ENCODE results near the gene NMNAT3. TPM values are rescaled to one million over a fixed set of nuclear protein-coding genes. Genes with fewer than 3 reads are reported as not detected.

NMNAT3 gene
- total and polyA plus RNA-seq, 2 donors: 7.5 to 11.9 TPM

DNA sequence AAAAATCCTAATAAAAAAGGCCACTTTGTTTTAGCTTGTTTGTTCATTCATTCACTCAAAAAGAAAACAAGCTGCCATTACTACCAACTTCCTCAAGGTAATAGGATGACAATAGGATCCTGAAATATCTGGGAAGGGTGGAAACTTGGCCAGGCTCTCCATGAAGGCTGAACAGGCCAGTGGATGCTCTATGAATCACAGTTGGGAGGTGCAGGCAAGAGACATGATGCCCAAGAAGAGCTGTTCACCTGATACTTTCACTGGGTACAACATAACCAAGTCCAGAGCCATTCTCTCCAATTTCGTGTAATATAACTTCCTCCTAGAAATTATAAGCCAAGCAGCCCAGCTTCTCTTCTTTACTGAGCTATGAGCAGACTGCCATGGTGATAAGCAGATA is 37.3 kb downstream of the NMNAT3 start:
- Histone ChIP-seq H3K4me1 (ENCODE audit: insufficient read depth) (no peaks in the 10 kb centered on the region), H3K4me3 (ENCODE audit: low read depth, low read length) (no peak overlapping the region), H3K27ac (ENCODE audit: low read depth) (no peak overlapping the region), H3K36me3 (ENCODE audit: insufficient read depth) (no peaks in the 10 kb centered on the region)
- no peak for DNase-seq (ENCODE audit: extremely low spot score)
- 69% methylated on average over 1 of the region's 1 CpG for WGBS

DNA sequence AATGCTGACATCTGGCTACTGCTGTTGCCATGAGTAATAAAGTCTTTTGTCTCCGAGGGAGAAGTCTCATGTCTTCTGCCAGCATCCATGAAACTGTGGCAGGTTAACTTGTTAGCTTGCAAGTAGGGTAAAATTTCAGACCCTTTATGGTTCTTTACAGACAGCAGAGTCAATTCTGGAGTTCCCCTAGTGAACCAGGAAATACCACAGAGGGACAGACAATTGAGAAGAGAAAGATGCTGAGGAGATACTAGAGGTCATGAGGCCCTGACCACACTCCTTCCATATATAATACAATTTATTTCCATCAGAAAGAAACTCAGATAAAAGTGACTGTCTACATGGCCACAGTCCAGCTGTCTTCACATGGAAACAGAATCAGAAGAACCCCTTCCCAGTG is 38.1 kb downstream of the NMNAT3 start:
- 67% methylated on average over 1 of the region's 1 CpG for WGBS
- no peaks in the 10 kb centered on the region for H3K36me3 ChIP-seq (ENCODE audit: insufficient read depth)
- no peak overlapping the region for H3K27ac ChIP-seq (ENCODE audit: low read depth)
- H3K4me1 ChIP-seq (ENCODE audit: insufficient read depth): no peaks in the 10 kb centered on the region
- DNase-seq (ENCODE audit: extremely low spot score): no peak
- H3K4me3 ChIP-seq (ENCODE audit: low read depth, low read length): no peak overlapping the region

DNA sequence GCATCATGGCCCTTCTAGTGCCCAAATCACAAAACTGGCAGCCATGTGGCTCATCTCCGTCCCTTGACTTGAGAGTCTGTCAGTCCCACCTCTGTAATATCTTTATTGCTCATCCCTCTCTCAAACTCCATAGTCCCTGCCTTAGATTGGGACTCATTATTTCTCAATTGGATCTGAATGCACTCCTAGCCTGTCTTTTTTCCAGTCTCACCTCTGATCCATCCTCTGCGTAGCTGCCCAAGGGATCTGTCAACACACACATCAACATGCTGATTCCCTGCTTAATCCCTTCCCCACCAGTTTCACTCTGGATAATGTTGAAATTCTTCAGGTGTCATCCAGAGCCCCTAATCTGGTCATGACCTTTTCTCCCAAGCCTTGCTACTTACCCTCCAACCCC is 39.3 kb downstream of the NMNAT3 start:
- 88% methylated on average over 2 of the region's 2 CpGs for WGBS
- H3K4me3 ChIP-seq (ENCODE audit: low read depth, low read length): no peak overlapping the region
- no peaks in the 10 kb centered on the region for H3K4me1 ChIP-seq (ENCODE audit: insufficient read depth)
- H3K36me3 ChIP-seq (ENCODE audit: insufficient read depth): no peaks in the 10 kb centered on the region
- H3K27ac ChIP-seq (ENCODE audit: low read depth): no peak overlapping the region
- DNase-seq (ENCODE audit: extremely low spot score): no peak

DNA sequence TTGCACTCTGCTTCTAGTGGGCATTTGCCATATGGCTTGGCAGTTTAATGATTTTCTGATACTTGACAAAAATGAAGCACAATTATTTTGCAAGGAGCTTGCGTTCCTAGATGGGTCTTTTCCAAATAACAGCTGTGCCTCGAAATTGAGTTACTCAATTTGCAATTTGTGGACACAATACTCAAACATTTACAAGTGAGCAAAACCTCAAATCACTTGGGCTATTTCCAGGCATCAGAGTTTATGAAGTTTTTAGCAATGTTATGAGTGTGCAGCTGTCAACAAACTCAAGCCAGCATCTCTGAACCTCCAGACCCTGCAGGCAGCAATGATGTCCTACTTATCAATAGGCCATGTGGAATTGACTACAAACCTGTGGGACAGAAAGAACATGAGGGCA is 41.3 kb downstream of the NMNAT3 start:
- Histone ChIP-seq H3K36me3 (ENCODE audit: insufficient read depth) (no peaks in the 10 kb centered on the region), H3K4me3 (ENCODE audit: low read depth, low read length) (no peak overlapping the region), H3K4me1 (ENCODE audit: insufficient read depth) (no peaks in the 10 kb centered on the region), H3K27ac (ENCODE audit: low read depth) (no peak overlapping the region)
- no peak for DNase-seq (ENCODE audit: extremely low spot score)
- WGBS: 59% methylated on average over 2 of the region's 2 CpGs

DNA sequence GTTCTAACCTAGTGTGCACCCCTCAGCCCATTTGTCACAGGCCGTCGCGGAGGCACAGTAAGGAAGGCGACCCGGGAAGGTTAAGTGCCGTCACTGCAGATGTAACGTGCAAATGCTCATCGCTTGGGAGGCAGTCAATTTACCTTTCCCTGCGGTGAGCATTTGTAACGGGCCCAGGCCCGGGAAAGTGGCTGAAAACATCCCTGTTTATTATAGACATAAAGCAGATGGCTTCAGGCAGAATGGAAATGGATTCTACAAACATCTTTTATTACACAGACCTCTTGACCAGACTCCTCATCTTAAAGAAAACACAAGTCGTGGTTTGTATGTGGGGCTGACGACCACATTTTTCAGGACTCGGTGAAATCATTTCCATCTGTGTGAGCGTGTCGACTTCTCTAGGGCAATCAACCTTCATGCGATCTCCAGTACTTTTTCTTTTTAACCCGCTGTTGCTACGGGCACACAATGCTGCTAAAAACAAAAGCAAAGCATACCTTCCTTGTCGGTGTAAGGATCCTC is 43.6 kb downstream of the NMNAT3 start:
- H3K4me1 ChIP-seq (ENCODE audit: insufficient read depth): no peaks in the 10 kb centered on the region
- H3K4me3 ChIP-seq (ENCODE audit: low read depth, low read length): no peak overlapping the region
- DNase-seq (ENCODE audit: extremely low spot score): no peak
- H3K36me3 ChIP-seq (ENCODE audit: insufficient read depth): no peaks in the 10 kb centered on the region
- WGBS: 61% methylated on average over 20 of the region's 20 CpGs
- no peak overlapping the region for H3K27ac ChIP-seq (ENCODE audit: low read depth)

DNA sequence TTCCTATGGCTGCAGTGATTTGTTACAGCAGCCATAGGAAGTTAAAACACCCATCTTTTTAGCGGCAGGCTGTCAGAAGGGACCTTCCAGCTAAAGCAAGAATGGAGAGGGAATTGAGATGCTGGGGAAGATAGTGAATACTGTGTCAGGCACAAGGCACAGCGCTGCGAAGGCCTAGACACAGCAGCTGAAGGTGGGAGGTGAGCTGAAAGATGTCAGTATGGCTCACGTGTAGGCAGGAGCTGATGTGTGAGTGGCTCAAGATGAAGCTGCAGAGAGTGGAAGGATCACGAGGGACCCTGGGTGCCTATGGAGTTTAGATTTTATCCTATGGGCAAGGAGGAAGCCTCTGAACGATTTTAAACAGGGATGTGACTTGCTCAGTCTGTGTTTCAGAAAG is 44.3 kb downstream of the NMNAT3 start:
- no peak overlapping the region for H3K27ac ChIP-seq (ENCODE audit: low read depth)
- DNase-seq (ENCODE audit: extremely low spot score): no peak
- 86% methylated on average over 6 of the region's 6 CpGs for WGBS
- no peak overlapping the region for H3K4me3 ChIP-seq (ENCODE audit: low read depth, low read length)
- no peaks in the 10 kb centered on the region for H3K36me3 ChIP-seq (ENCODE audit: insufficient read depth)
- H3K4me1 ChIP-seq (ENCODE audit: insufficient read depth): no peaks in the 10 kb centered on the region

DNA sequence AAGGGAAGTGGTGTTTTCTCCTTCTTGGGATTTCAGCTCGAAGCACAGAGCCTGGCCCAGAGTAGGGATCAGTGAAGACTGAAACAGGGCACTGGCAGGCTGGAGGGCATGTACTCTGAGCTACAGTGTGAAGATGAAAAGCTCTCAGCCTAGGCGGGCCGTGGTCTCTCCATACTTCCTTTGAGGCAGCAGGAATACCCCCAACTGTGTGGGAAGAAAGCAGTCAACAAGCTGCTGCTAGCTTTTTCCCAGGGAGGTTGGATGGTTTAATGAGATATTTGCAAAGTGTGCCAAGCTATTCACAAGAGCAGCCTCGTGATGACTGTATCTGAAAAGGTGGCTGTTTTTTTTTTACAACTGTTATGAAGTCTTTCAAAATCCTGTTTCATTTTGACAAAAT is 47.2 kb downstream of the NMNAT3 start:
- H3K27ac ChIP-seq (ENCODE audit: low read depth): no peak overlapping the region
- 78% methylated on average over 4 of the region's 4 CpGs for WGBS
- no peaks in the 10 kb centered on the region for H3K4me1 ChIP-seq (ENCODE audit: insufficient read depth)
- no peak overlapping the region for H3K4me3 ChIP-seq (ENCODE audit: low read depth, low read length)
- H3K36me3 ChIP-seq (ENCODE audit: insufficient read depth): no peaks in the 10 kb centered on the region
- DNase-seq (ENCODE audit: extremely low spot score): no peak

DNA sequence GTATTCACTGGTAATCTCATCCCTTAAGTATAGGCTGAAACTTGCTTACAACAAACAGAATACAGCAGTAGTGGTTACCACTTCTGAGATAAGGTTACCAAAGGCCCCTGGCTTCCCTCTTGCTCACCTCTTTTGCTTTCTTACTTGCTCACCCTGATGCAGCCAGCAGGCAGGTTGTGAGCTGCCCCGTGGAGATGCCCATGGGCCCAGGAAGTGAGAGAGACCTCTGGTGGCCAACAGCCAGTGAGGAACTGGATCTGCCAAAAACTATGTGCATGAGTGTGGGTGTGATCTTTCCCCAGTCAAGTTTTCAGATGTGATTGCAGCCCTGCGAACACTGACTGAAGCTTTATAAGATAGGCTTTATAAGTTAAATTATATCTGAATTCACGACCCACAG is 48.7 kb downstream of the NMNAT3 start:
- H3K4me3 ChIP-seq (ENCODE audit: low read depth, low read length): no peak overlapping the region
- 81% methylated on average over 3 of the region's 3 CpGs for WGBS
- H3K36me3 ChIP-seq (ENCODE audit: insufficient read depth): no peaks in the 10 kb centered on the region
- H3K27ac ChIP-seq (ENCODE audit: low read depth): no peak overlapping the region
- no peaks in the 10 kb centered on the region for H3K4me1 ChIP-seq (ENCODE audit: insufficient read depth)
- no peak for DNase-seq (ENCODE audit: extremely low spot score)

DNA sequence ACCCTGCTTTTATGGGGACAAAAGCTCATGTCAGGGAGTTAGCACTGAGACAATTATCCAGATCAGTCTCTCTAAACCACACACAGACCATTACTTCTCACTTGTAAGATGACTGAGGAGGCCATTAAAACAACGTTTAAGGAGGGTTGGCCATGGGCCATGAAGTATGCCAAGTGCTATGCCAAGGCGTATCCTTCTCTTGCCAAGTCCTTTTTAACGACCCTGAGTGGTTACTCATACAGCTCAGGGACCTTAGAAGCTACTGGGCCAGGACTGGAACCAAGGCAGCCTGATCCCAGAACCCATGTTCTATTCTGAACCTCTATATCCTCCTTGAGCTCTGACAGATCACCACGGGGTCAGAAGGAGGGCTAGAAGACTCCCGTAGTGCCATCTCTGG is 50.0 kb downstream of the NMNAT3 start:
- no peaks in the 10 kb centered on the region for H3K36me3 ChIP-seq (ENCODE audit: insufficient read depth)
- no peaks in the 10 kb centered on the region for H3K4me1 ChIP-seq (ENCODE audit: insufficient read depth)
- no peak for DNase-seq (ENCODE audit: extremely low spot score)
- H3K27ac ChIP-seq (ENCODE audit: low read depth): no peak overlapping the region
- H3K4me3 ChIP-seq (ENCODE audit: low read depth, low read length): no peak overlapping the region
- WGBS: 71% methylated on average over 5 of the region's 5 CpGs

DNA sequence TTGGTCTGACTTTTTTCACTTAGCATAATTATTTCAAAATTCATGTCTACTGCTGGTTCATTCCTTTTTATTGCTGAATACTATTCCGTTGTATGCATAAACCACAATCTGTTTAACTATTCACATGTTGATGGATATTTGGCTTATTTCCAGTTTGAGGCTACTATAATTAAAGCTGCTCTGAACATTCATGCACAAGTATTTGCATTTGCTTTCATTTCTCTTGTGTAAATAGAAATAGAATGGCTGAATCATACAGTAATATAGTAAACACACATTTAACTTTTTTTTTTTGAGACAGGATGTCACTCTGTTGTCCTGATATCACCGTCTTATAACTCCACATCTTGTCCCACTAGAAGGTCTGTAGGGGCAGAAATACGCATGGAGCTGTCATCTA is 57.3 kb downstream of the NMNAT3 start:
- 49% methylated on average over 3 of the region's 3 CpGs for WGBS

DNA sequence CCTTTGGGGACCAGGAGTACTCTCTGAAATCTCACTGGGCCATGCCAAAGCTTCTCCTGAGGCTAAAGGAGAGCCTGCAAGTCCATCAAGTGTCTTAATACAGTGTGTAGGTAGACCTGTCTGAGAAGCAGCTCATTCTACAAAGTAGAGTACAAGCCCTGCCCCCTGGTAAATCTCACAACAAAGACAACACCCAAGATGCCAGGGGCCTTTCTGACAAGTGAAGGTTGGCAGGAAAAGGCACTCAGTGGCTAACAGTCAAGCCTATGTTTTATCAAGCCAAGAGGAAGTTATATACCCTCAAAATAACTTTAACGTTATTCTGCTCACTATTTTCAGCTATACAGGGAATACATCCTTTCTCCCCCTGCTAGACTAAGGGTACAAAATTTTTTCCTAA is 58.3 kb downstream of the NMNAT3 start:
- no peaks in the 10 kb centered on the region for H3K36me3 ChIP-seq (ENCODE audit: insufficient read depth)
- H3K27ac ChIP-seq (ENCODE audit: low read depth): no peak overlapping the region
- no peaks in the 10 kb centered on the region for H3K4me1 ChIP-seq (ENCODE audit: insufficient read depth)
- WGBS: 19% methylated on average over 1 of the region's 1 CpG
- no peak for DNase-seq (ENCODE audit: extremely low spot score)
- H3K4me3 ChIP-seq (ENCODE audit: low read depth, low read length): no peak overlapping the region

More for the DNA sequence above, 57.3 kb downstream of the NMNAT3 start:
- no peak for DNase-seq (ENCODE audit: extremely low spot score)
- H3K4me3 ChIP-seq (ENCODE audit: low read depth, low read length): no peak overlapping the region
- no peaks in the 10 kb centered on the region for H3K4me1 ChIP-seq (ENCODE audit: insufficient read depth)
- no peak overlapping the region for H3K27ac ChIP-seq (ENCODE audit: low read depth)
- no peaks in the 10 kb centered on the region for H3K36me3 ChIP-seq (ENCODE audit: insufficient read depth)

DNA sequence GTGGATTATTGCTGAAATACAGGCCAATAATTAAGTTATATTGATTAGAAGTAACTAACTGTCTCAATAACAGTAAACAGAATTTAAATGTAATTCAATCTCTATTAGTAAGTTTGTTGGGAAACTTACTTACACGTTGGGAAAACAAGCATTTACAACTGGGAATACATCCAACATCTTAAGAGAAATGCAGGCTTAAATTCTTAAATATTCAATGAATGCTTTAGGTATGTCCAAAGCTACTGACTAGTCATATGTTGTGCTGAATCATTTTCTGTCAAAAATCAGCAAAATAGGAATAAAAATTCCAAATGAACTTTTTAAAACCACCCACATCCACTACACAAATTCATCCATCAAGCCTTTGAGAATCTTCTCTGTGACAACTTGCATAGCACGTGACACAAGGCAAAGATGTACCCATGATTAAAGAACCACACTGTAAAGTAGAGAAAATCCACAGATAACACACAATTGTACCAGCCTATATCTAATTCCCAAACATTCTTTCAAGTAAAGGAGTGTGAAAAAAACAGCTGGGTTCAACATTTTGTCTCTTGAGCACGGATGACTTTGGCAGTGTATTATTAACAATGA is 60.0 kb downstream of the NMNAT3 start:
- no peak overlapping the region for H3K4me3 ChIP-seq (ENCODE audit: low read depth, low read length)
- H3K36me3 ChIP-seq (ENCODE audit: insufficient read depth): no peaks in the 10 kb centered on the region
- DNase-seq (ENCODE audit: extremely low spot score): no peak
- H3K27ac ChIP-seq (ENCODE audit: low read depth): no peak overlapping the region
- no peaks in the 10 kb centered on the region for H3K4me1 ChIP-seq (ENCODE audit: insufficient read depth)
- 61% methylated on average over 3 of the region's 3 CpGs for WGBS

DNA sequence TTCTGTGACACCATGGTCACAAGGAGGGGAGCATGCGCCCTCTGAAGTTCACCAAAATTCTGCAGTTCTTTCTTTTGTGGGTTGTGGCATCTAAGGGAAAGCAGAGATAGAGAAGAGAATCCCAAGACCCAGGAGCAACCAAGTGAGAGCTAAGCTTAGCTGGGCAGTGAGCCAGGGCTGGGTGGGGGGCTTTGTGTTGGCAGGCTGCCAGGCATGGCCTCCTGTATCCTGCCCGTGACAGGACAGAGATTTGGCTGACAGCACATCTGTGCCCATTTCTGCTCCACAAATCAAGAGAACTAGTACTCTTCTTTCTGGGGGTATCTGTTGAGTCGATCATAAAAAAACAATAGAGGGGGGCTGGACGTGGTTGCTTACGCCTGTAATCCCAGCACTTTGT is 66.2 kb downstream of the NMNAT3 start:
- Histone ChIP-seq H3K4me1 (ENCODE audit: insufficient read depth) (no peaks in the 10 kb centered on the region), H3K27ac (ENCODE audit: low read depth) (no peak overlapping the region), H3K4me3 (ENCODE audit: low read depth, low read length) (no peak overlapping the region), H3K36me3 (ENCODE audit: insufficient read depth) (no peaks in the 10 kb centered on the region)
- 66% methylated on average over 5 of the region's 5 CpGs for WGBS
- DNase-seq (ENCODE audit: extremely low spot score): no peak

DNA sequence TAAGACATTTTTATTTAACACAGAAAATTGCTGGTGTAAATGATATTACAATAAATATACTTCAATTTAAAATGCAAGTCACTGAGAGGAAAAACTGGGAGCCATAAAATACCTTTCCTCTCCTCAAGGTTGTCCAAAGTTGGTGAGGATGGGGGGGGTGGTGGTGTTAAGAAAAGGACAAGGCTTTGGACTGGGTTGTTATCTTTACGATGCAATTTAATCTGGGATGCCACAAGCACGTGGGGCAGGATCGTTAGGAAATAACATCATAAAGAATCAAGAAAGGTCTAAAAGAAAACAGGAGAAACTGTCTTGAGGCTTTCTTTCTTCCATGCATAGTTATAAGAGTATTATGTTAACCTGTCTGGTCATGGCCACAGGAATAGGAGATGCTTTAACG is 66.9 kb downstream of the NMNAT3 start:
- H3K4me1 ChIP-seq (ENCODE audit: insufficient read depth): no peaks in the 10 kb centered on the region
- whole genome bisulfite sequencing: 37% methylated on average over 4 of the region's 4 CpGs
- no peak overlapping the region for H3K4me3 ChIP-seq (ENCODE audit: low read depth, low read length)
- no peak overlapping the region for H3K27ac ChIP-seq (ENCODE audit: low read depth)
- no peaks in the 10 kb centered on the region for H3K36me3 ChIP-seq (ENCODE audit: insufficient read depth)
- no peak for DNase-seq (ENCODE audit: extremely low spot score)

DNA sequence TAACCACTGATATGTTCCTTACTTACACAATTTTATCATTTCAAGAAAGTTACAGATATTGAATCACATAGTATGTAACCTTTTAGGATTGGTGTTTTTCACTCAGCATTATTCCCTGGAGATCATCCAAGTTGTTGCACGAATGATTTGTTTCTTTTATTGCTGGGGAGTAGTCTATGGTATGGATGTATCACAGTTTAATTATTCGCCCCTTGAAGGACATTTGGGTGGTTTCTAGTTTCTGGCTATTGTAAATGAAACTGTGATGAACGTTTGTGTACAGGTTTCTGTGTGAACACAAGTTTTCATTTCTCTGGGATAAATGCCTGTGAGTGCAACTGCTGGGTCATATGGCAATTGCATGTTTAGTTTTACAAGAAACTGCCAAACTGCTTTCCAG is 68.8 kb downstream of the NMNAT3 start:
- Histone ChIP-seq H3K4me3 (ENCODE audit: low read depth, low read length) (no peak overlapping the region), H3K4me1 (ENCODE audit: insufficient read depth) (no peaks in the 10 kb centered on the region), H3K27ac (ENCODE audit: low read depth) (no peak overlapping the region), H3K36me3 (ENCODE audit: insufficient read depth) (no peaks in the 10 kb centered on the region)
- DNase-seq (ENCODE audit: extremely low spot score): no peak
- WGBS: 52% methylated on average over 3 of the region's 3 CpGs
